GM21528 (cell line): ENCODE results near the gene FILIP1.

Experiments used
- ATAC-seq: cut with Tn5 transposase; IDR thresholded peaks from one replicate; pipeline ENCODE4 v1.9.1; 2021; ENCODE audit warnings: mild to moderate bottlenecking, moderate library complexity; ENCODE audit not compliant: unreplicated experiment, low FRiP score

The FILIP1 gene

DNA sequence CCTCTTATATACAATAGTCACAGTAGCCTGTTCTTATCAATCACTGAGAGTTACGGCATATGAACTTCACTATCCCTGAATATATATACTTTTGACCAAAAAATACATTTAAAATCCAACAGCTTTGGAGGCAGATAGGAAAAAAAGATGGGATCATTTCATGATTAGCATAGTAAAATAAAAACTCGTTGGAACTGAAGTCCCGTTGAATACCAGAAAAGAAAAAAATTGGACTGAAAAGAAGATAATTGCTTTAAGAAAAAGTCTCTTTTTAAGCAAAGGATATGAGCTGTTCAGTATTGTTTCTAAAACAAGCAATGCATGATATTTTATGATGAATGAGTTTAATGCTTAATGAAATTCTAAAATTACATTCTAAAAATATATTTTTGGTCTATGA lies 4.4 kb upstream of the FILIP1 start:
- ATAC-seq: no peak

DNA sequence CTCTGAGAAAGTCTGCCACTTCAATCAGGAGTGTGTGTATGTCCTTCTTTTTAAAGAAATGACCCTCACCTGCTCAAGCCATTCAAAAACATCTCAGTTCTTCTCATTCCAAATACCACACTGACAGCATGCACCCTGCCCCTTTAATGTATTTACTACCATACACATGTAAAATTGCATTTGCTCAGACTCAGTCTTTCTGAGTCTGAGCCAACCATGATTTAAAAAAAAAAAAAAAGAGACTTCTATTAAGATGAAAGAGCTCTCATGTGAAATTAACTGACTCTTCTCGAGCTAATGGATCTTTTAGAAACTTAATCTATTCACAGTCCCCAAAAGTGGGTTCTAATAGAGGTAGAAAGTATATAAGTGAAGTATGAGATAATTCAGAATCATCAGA lies 1.4 kb upstream of the FILIP1 start:
- no peak for ATAC-seq

DNA sequence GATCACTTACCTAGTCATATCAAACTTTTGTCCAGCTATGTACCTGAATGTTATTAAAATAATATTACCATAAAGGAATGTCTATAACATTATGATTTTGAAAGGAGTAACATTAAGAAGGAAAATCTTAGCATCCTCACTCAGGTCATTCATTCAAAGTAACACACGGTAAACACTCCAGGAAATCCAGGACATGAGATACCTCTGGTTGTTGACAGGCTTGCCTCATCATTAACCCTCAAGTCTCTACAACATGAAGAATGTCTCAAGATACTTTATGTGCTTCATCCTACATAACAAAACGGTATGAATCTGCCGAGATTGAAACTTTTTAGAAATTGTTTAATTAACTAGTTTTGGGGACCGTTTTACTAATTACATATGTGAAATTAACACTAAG lies 690 bp upstream of the FILIP1 start:
- no peak for ATAC-seq

GRCh38 chr6:75492386-75493153 lies 1.0 kb downstream of the FILIP1 start:
- no peak for ATAC-seq

DNA sequence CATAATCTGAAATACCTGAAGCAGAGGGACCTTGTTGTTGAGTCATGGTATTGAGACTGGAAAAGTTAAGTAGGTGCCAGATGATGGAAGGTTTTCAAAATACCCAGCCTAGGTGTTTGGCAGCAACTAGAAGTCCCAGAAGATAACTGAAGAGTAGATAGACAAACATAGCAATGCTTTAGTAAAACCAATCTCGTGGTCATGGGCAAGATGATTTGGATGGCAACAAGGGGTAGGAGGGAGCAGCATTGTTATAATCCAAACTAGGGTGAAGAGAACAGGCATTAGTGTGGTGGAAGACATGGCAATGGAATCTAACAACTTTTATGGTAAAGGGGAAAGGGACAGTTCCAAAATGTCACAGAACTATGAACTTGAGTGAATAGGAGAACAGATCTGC lies 2.3 kb downstream of the FILIP1 start:
- no peak for ATAC-seq

DNA sequence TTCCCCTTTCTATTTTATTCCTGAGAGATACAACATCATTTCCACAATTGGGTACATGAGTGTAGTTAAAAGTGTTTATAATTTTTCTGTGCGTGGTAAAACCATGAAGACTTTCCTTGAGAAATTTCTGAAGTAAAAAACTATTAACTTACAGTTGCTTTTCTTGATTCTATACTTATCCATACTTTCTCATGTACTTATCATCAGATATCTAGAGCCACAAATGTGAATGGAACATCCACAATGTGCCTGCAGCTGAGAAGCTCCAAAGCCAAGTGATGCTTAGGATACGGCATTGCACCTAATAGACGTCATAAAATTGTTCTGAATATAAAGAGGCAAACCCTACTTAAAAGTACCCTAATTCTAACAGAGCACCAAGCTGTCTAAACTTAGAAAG lies 2.9 kb downstream of the FILIP1 start:
- no peak for ATAC-seq

- ATAC-seq: no peak
Observed at GRCh38 chr6:75489025-75489424, 4.6 kb downstream of the FILIP1 start.

DNA sequence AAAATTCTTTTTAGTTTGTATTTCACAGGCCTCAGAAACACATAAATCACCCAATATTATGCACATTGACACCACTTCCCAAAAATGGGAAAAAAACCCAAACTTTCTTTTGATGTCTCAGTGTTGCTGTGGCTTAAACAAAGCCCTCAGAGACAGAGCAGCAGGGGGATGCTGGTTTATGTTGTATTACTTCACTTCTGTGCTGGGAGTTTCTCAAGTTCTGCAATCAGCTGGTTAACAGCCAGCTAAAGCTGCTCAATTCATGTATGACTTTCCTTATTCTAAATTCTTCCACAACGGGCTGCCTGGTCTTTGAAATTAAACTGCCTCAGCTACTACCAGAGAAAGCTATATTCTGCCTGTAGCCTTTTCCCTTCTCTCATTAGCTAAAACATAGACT lies 5.6 kb downstream of the FILIP1 start:
- no peak for ATAC-seq

GRCh38 chr6:75486850-75487518 lies 6.6 kb downstream of the FILIP1 start:
- no peak for ATAC-seq

- ATAC-seq: peak; percentile 90
Observed at GRCh38 chr6:75484535-75484934, 9.1 kb downstream of the FILIP1 start.

DNA sequence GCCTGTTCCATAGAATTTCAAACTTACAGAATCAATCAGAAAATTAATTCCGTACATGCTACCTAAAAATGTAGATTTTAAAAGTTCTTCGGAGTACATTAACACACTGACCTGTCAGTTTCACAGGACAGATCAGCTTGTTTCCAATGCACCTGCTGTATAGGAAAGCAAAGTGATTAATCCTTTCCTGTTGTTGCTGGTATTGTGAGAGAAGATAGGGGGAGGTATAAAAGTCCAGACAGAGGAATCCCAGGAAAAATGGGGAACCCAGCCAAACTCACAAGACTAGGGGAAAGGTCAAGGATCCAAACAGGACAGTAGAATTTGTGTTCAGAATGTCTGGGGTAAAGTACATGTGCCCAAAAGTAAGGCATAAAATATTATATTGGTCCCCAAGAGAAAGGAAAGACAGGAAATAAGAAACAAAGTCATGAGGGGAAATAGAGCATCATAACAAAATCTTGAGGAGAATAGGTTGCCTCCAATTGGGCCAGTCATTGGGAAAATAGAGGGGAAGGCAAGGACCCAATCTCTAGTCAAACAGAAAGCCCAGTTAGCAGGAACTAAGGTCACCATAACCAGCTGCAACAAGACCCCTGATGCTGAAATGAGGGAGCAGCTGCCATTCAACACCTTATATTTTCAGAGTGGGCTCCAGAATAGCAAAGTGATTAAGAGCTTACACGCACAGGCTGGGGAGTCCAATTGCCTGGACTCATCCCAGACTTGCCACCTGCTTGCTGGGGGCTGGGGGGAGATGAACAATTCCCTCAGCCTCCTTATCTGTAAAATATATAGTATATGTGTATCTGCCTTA lies 10.3 kb downstream of the FILIP1 start:
- ATAC-seq: no peak

- ATAC-seq: no peak
Observed at GRCh38 chr6:75481936-75482593, 11.5 kb downstream of the FILIP1 start.

- no peak for ATAC-seq
Observed at GRCh38 chr6:75481394-75481793, 12.2 kb downstream of the FILIP1 start.

DNA sequence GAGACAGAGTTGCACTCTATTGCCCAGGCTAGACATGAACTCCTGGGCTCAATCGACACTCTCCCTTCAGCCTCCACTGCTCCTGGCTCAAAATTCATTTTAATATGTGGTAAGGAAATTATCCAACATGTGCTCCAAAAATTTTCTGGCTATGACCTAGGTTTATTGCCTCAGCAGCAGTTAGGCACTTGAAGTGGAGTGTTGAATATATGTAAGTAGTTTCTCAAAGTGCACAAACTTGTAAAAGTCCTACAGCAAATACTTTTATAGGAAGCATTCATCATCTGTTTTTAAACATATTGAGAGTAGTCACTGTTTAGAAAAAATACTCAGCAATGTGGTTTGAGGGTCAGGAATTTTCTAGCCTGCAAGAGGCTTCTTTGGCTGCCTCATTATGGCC lies 13.2 kb downstream of the FILIP1 start:
- no peak for ATAC-seq

DNA sequence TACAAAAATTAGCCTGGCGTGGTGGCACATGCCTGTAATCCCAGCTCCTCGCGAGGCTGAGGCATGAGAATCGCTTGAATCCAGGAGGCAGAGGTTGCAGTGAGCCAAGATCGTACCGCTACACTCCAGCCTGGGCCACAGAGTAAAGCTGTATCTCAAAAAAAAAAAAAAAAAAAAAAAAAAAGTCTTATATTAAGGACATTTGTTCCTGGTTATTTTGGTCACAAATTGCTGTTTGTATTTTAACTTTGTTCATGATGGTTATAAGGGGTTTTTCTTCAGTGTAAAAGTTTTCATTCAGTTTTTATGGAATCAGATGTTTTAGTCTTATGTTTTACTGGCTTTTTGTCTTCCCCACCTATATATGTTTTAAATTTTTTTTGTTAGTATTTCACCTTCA lies 13.9 kb downstream of the FILIP1 start:
- ATAC-seq: no peak

DNA sequence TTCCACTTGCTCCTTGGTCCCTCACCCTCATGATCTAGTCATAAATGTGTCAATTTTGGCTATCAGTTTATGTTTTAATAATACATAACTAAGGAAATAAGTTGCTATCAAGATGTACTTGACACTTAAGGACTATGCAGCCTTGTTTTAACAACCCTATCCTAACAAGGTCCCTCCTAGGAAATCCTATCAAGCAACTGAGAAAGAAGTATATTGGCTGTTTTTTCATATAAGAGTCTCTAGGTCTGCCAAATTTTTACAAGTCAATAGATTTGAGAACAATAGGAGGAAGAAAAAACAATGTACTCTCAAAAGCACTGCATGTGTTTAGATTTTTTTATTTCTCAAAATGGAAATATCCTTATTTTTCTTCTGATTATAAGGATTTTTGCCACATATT lies 14.7 kb downstream of the FILIP1 start:
- ATAC-seq: no peak

DNA sequence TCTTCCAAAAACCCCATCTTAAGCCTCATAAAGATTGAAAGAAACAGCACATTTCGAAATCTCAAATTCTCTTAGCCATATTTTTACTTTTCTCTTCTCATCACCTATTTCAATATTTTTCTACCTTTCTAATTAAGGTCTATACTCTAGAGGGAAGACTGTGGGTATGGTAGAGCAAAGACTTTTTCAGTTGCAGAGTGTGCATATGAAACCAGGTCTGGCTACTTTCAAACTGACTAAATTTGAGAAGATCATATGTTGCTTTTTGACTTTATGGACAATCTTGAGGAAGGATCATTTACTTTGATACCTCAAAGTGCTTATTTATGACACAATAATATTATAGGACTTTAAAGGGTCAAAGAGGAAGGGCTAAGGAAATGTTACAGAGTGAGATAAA lies 20.7 kb downstream of the FILIP1 start:
- no peak for ATAC-seq

- no peak for ATAC-seq
Observed at GRCh38 chr6:75467966-75468365, 25.6 kb downstream of the FILIP1 start.

DNA sequence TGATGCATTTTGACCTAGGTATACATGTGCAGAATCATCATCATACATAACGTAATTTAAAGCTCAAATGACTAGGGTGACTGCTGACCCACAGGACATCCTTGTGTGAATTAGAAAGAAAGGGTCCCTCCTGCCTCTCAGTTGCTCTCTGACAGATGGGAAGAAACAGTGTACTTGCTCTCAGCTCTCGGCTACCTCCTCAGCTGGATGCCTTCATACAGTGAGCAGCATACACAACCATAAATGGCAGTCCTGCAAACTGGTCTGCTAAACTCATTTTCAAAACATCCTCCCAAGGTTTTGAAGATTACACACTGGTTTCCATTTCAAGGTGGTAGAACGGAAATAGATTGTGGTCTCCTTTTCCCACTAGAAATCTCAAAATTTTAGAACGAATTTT lies 26.3 kb downstream of the FILIP1 start:
- no peak for ATAC-seq

DNA sequence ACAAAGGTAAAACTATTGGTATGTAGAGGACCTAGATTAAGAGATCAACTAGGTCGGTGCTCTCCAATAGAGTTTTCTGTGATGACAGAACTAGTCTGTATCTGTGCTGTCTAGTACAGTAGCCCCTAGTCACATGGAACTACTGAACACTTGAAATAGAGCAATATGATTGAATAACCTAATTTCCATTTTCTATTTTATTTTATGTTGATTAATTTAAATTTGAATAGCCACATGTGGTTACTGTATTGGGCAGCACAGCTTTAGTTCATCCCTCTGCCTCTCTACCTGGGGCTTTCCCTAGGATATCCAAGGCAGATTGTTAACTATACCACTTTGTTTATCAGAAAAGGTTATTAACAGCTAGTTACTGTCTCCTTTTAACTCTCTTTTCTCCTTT lies 27.0 kb downstream of the FILIP1 start:
- ATAC-seq: no peak

DNA sequence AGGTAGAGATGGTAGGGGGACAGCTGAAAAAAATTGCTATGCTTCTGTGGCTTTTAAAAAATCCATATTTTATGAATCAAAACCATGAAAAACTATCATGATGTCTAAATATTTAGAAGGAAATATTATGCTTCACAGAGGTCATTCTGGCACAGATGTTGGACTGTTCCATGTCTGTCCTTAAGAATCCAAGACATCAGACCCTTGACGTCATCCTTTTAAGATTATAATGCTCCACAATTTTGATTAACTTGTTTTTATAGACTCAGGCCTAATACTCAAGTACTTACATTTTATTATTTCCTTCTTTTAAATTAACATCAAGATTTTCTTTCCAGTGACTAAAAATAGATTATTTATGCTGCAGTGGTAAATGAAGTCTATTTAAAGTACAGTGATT lies 29.7 kb downstream of the FILIP1 start:
- no peak for ATAC-seq
